Activated naive CD8-positive, alpha-beta T cell treated with anti-CD3 and anti-CD28 coated beads, Interleukin-2, amount 50 U/mL, for 24 hours (primary cell): ENCODE data around the gene GBA2.

Source experiments
- ATAC-seq: fragments of 150-1000 bp; cut with Tn5 transposase; one replicate; pipeline ENCODE4 v1.10.0; 2021
- DNase-seq: peaks from one replicate; pipeline ENCODE4 v3.0.0; 2021
- H3K27ac Mint-ChIP-seq: one replicate; pipeline ENCODE4 v1.8.0; 2021; ENCODE audit warnings: mild to moderate bottlenecking, mixed read lengths
- H3K27me3 Mint-ChIP-seq: one replicate; pipeline ENCODE4 v1.8.0; 2021; ENCODE audit warnings: mixed read lengths
- H3K36me3 Mint-ChIP-seq: one replicate; pipeline ENCODE4 v1.8.0; 2021; ENCODE audit warnings: low read depth, mixed read lengths
- H3K4me1 Mint-ChIP-seq: one replicate; pipeline ENCODE4 v1.8.0; 2021; ENCODE audit warnings: mixed read lengths
- H3K4me3 Mint-ChIP-seq: one replicate; pipeline ENCODE4 v1.8.0; 2021; ENCODE audit warnings: mild to moderate bottlenecking, moderate library complexity, mixed read lengths
- H3K9me3 Mint-ChIP-seq: one replicate; pipeline ENCODE4 v1.8.0; 2021; ENCODE audit warnings: mixed read lengths

GBA2 gene

GRCh38 chr9:35776018-35776417 lies 27.0 kb upstream of the GBA2 start:
- H3K4me1 Mint-ChIP-seq = peaks cover 4% of the 10 kb centered on the region
- DNase-seq = no peak
- H3K9me3 Mint-ChIP-seq = no peaks in the 10 kb centered on the region
- H3K27ac Mint-ChIP-seq = no peak overlapping the region
- peaks cover 14% of the 10 kb centered on the region for H3K36me3 Mint-ChIP-seq
- H3K27me3 Mint-ChIP-seq = no peaks in the 10 kb centered on the region
- no peak for ATAC-seq
- H3K4me3 Mint-ChIP-seq = no peak overlapping the region

- DNase-seq = no peak
- peaks cover 6% of the 10 kb centered on the region for H3K36me3 Mint-ChIP-seq
- no peaks in the 10 kb centered on the region for H3K27me3 Mint-ChIP-seq
- H3K27ac Mint-ChIP-seq = no peak overlapping the region
- no peak for ATAC-seq
- H3K9me3 Mint-ChIP-seq = no peaks in the 10 kb centered on the region
- peaks cover 4% of the 10 kb centered on the region for H3K4me1 Mint-ChIP-seq
- no peak overlapping the region for H3K4me3 Mint-ChIP-seq
These were observed 26.0 kb upstream of the GBA2 start for GRCh38 chr9:35774907-35775635.

GRCh38 chr9:35771943-35772342 lies 22.9 kb upstream of the GBA2 start:
- no peak for ATAC-seq
- Mint-ChIP-seq H3K4me3 (no peak overlapping the region), H3K27me3 (no peaks in the 10 kb centered on the region), H3K9me3 (no peaks in the 10 kb centered on the region), H3K36me3 (no peaks in the 10 kb centered on the region), H3K27ac (no peak overlapping the region), H3K4me1 (peaks cover 4% of the 10 kb centered on the region)
- DNase-seq = no peak

- no peak for ATAC-seq
- H3K27ac Mint-ChIP-seq = no peak overlapping the region
- H3K36me3 Mint-ChIP-seq = no peaks in the 10 kb centered on the region
These were observed 22.5 kb upstream of the GBA2 start for GRCh38 chr9:35771534-35771933.

GRCh38 chr9:35771075-35771433 lies 22.0 kb upstream of the GBA2 start:
- no peak for DNase-seq
- ATAC-seq = no peak
- H3K4me3 Mint-ChIP-seq = no peak overlapping the region
- H3K27me3 Mint-ChIP-seq = no peaks in the 10 kb centered on the region
- H3K27ac Mint-ChIP-seq = no peak overlapping the region
- H3K9me3 Mint-ChIP-seq = no peaks in the 10 kb centered on the region
- no peaks in the 10 kb centered on the region for H3K36me3 Mint-ChIP-seq
- H3K4me1 Mint-ChIP-seq = peaks cover 8% of the 10 kb centered on the region

More at GRCh38 chr9:35771534-35771933, 22.5 kb upstream of the GBA2 start:
- Mint-ChIP-seq H3K4me1 (peaks cover 4% of the 10 kb centered on the region), H3K9me3 (no peaks in the 10 kb centered on the region), H3K27me3 (no peaks in the 10 kb centered on the region), H3K4me3 (no peak overlapping the region)
- no peak for DNase-seq

GRCh38 chr9:35769763-35770162 lies 20.7 kb upstream of the GBA2 start:
- no peak for ATAC-seq
- H3K27ac Mint-ChIP-seq = no peak overlapping the region
- H3K4me1 Mint-ChIP-seq = peaks cover 5% of the 10 kb centered on the region

GRCh38 chr9:35767458-35767857 lies 18.4 kb upstream of the GBA2 start:
- ATAC-seq (no peak), DNase-seq (no peak)
- Mint-ChIP-seq H3K9me3 (no peaks in the 10 kb centered on the region), H3K27ac (no peak overlapping the region), H3K4me3 (no peak overlapping the region), H3K36me3 (no peaks in the 10 kb centered on the region), H3K4me1 (peaks cover 5% of the 10 kb centered on the region), H3K27me3 (no peaks in the 10 kb centered on the region)

More at GRCh38 chr9:35769763-35770162, 20.7 kb upstream of the GBA2 start:
- DNase-seq = no peak
- Mint-ChIP-seq H3K9me3 (no peaks in the 10 kb centered on the region), H3K4me3 (no peak overlapping the region), H3K36me3 (no peaks in the 10 kb centered on the region), H3K27me3 (no peaks in the 10 kb centered on the region)

- Mint-ChIP-seq H3K36me3 (no peaks in the 10 kb centered on the region), H3K27ac (no peak overlapping the region), H3K4me3 (no peak overlapping the region), H3K27me3 (no peaks in the 10 kb centered on the region), H3K9me3 (no peaks in the 10 kb centered on the region), H3K4me1 (peaks cover 5% of the 10 kb centered on the region)
- ATAC-seq (no peak), DNase-seq (no peak)
These were observed 18.0 kb upstream of the GBA2 start for GRCh38 chr9:35766997-35767396.

- H3K36me3 Mint-ChIP-seq = peaks cover 1% of the 10 kb centered on the region
- peaks cover 20% of the 10 kb centered on the region for H3K4me1 Mint-ChIP-seq
- no peak overlapping the region for H3K4me3 Mint-ChIP-seq
- no peaks in the 10 kb centered on the region for H3K27me3 Mint-ChIP-seq
- ATAC-seq (no peak), DNase-seq (no peak)
- H3K9me3 Mint-ChIP-seq = no peaks in the 10 kb centered on the region
- H3K27ac Mint-ChIP-seq = no peak overlapping the region
These were observed 14.8 kb upstream of the GBA2 start for GRCh38 chr9:35763803-35764202.

GRCh38 chr9:35763181-35763580 lies 14.2 kb upstream of the GBA2 start:
- no peak overlapping the region for H3K4me3 Mint-ChIP-seq
- H3K4me1 Mint-ChIP-seq = peaks cover 26% of the 10 kb centered on the region
- ATAC-seq (no peak), DNase-seq (no peak)
- peaks cover 5% of the 10 kb centered on the region for H3K36me3 Mint-ChIP-seq
- H3K27ac Mint-ChIP-seq = no peak overlapping the region
- no peaks in the 10 kb centered on the region for H3K27me3 Mint-ChIP-seq
- H3K9me3 Mint-ChIP-seq = no peaks in the 10 kb centered on the region

GRCh38 chr9:35760651-35761050 lies 11.6 kb upstream of the GBA2 start:
- Mint-ChIP-seq H3K9me3 (no peaks in the 10 kb centered on the region), H3K27me3 (no peaks in the 10 kb centered on the region), H3K27ac (no peak overlapping the region), H3K4me1 (peaks cover 39% of the 10 kb centered on the region), H3K4me3 (no peak overlapping the region), H3K36me3 (peaks cover 5% of the 10 kb centered on the region)
- no peak for DNase-seq
- no peak for ATAC-seq

GRCh38 chr9:35759795-35760194 lies 10.8 kb upstream of the GBA2 start:
- no peaks in the 10 kb centered on the region for H3K9me3 Mint-ChIP-seq

GRCh38 chr9:35758475-35759050 lies 9.5 kb upstream of the GBA2 start:
- peaks cover 39% of the 10 kb centered on the region for H3K4me1 Mint-ChIP-seq

More at GRCh38 chr9:35759795-35760194, 10.8 kb upstream of the GBA2 start:
- Mint-ChIP-seq H3K36me3 (peaks cover 5% of the 10 kb centered on the region), H3K27me3 (no peaks in the 10 kb centered on the region), H3K27ac (no peak overlapping the region), H3K4me3 (no peak overlapping the region), H3K4me1 (peaks cover 39% of the 10 kb centered on the region)
- DNase-seq = no peak
- ATAC-seq = no peak

GRCh38 chr9:35757892-35758275 lies 8.9 kb upstream of the GBA2 start:
- Mint-ChIP-seq H3K9me3 (no peaks in the 10 kb centered on the region), H3K27ac (peak overlapping the region; percentile 47), H3K36me3 (peaks cover 8% of the 10 kb centered on the region), H3K4me1 (peaks cover 39% of the 10 kb centered on the region), H3K4me3 (peak overlapping the region; percentile 97), H3K27me3 (no peaks in the 10 kb centered on the region)
- ATAC-seq = no peak
- no peak for DNase-seq

More at GRCh38 chr9:35758475-35759050, 9.5 kb upstream of the GBA2 start:
- H3K27ac Mint-ChIP-seq = peak overlapping the region; percentile 53
- no peaks in the 10 kb centered on the region for H3K9me3 Mint-ChIP-seq
- H3K36me3 Mint-ChIP-seq = peaks cover 5% of the 10 kb centered on the region
- H3K4me3 Mint-ChIP-seq = peak overlapping the region; percentile 97
- H3K27me3 Mint-ChIP-seq = no peaks in the 10 kb centered on the region
- DNase-seq (no peak), ATAC-seq (no peak)

GRCh38 chr9:35757226-35757891 lies 8.3 kb upstream of the GBA2 start:
- no peaks in the 10 kb centered on the region for H3K9me3 Mint-ChIP-seq
- no peaks in the 10 kb centered on the region for H3K27me3 Mint-ChIP-seq
- H3K27ac Mint-ChIP-seq = peak overlapping the region; percentile 95
- peak; percentile 47 for ATAC-seq
- peaks cover 10% of the 10 kb centered on the region for H3K36me3 Mint-ChIP-seq
- DNase-seq = peak; percentile 36
- peak overlapping the region; percentile 97 for H3K4me3 Mint-ChIP-seq
- peaks cover 39% of the 10 kb centered on the region for H3K4me1 Mint-ChIP-seq
